PC-3 (cell line): Measurements from ENCODE around the gene BORCS5. TPM values are rescaled to one million over a fixed set of nuclear protein-coding genes. Genes with fewer than 3 reads are reported as not detected.

ENCODE experiments used
- ATAC-seq: fragments of 200-7000 bp; cut with Tn5 transposase; 2 replicates; pipeline ENCODE4 v1.9.1; 2020; ENCODE audit warnings: mild to moderate bottlenecking, moderate library complexity
- BruUV-seq: library from RNA; stranded (reverse); fragments of 400-500 nt; replicated peaks from 2 replicates; lab custom pipeline; 2021; lab: Mats Ljungman, UMichigan
- CTCF ChIA-PET: fragments of 300-600 bp; sonication (Branson Sonifier 250); formaldehyde crosslinking; loops from one replicate; lab custom pipeline; 2022; ENCODE audit warnings: antibody characterized with exemption; lab: Charles Lee
- POLR2A ChIA-PET: fragments of 300-600 bp; sonication (Branson Sonifier 250); formaldehyde crosslinking; loops from one replicate; lab custom pipeline; 2022; ENCODE audit warnings: antibody characterized with exemption; ENCODE audit not compliant: unreplicated experiment; lab: Charles Lee
- DNase-seq: peaks from one replicate; pipeline ENCODE4 v3.0.0-alpha.2; 2015
- H2AFZ ChIP-seq: fragments of 300-600 bp; sonication (generic); 2 replicates; pipeline ENCODE4 v1.6.0; 2016; ENCODE audit warnings: antibody characterized with exemption, low read length
- H3F3A ChIP-seq: fragments of 300-600 bp; sonication (generic); one replicate; pipeline ENCODE4 v1.6.0; 2017; ENCODE audit warnings: antibody characterized with exemption, low read length, control low read depth, mild to moderate bottlenecking; ENCODE audit not compliant: unreplicated experiment
- H3K27ac ChIP-seq: fragments of 300-600 bp; sonication (generic); 2 replicates; pipeline ENCODE4 v1.5.1; 2016; ENCODE audit warnings: mild to moderate bottlenecking, low read length
- H3K27me3 ChIP-seq: fragments of 300-600 bp; sonication (generic); 2 replicates; pipeline ENCODE4 v1.6.1; 2016; ENCODE audit warnings: low read length, mixed read lengths
- H3K36me3 ChIP-seq: fragments of 300-600 bp; sonication (generic); 2 replicates; pipeline ENCODE4 v1.6.1; 2016; ENCODE audit warnings: low read depth, mixed run types, low read length, mixed read lengths
- H3K4me1 ChIP-seq: fragments of 300-600 bp; sonication (generic); 2 replicates; pipeline ENCODE4 v1.5.1; 2016; ENCODE audit warnings: low read length; ENCODE audit not compliant: insufficient read depth
- H3K4me2 ChIP-seq: fragments of 300-600 bp; sonication (generic); 2 replicates; pipeline ENCODE4 v1.6.0; 2016; ENCODE audit warnings: low read length
- H3K4me3 ChIP-seq: fragments of 300-600 bp; sonication (generic); 2 replicates; pipeline ENCODE4 v1.5.1; 2016; ENCODE audit warnings: mild to moderate bottlenecking, low read length, mixed read lengths
- H3K79me2 ChIP-seq: fragments of 300-600 bp; sonication (generic); 2 replicates; pipeline ENCODE4 v1.6.1; 2017; ENCODE audit warnings: low read length, mixed read lengths
- H3K9ac ChIP-seq: fragments of 300-600 bp; sonication (generic); 2 replicates; pipeline ENCODE4 v1.6.0; 2016; ENCODE audit warnings: mild to moderate bottlenecking, low read length
- H3K9me2 ChIP-seq: fragments of 300-600 bp; sonication (generic); replicated peaks from 2 replicates; pipeline ENCODE4 v1.6.1; 2016; ENCODE audit warnings: mixed run types, low read length, mixed read lengths
- H3K9me3 ChIP-seq: fragments of 300-600 bp; sonication (generic); 2 replicates; pipeline ENCODE4 v1.6.1; 2016; ENCODE audit warnings: low read length, mixed read lengths
- H4K20me1 ChIP-seq: fragments of 300-600 bp; sonication (generic); 2 replicates; pipeline ENCODE4 v1.6.1; 2016; ENCODE audit warnings: low read length, mixed read lengths
- EZH2 ChIP-seq: fragments of 300-600 bp; sonication (generic); IDR thresholded peaks from one replicate; pipeline ENCODE4 v1.6.1; 2017; ENCODE audit warnings: antibody characterized with exemption, mild to moderate bottlenecking, low read length; ENCODE audit not compliant: unreplicated experiment
- EZH2phosphoT487 ChIP-seq: fragments of 300-600 bp; sonication (generic); IDR thresholded peaks from 2 replicates; pipeline ENCODE4 v1.6.1; 2018; ENCODE audit warnings: mild to moderate bottlenecking, antibody characterized with exemption, low read length, borderline replicate concordance
- intact Hi-C: fragments of 100-400 bp; cut with micrococcal nuclease; formaldehyde crosslinking; loops from 2 replicates; pipeline ENCODE4 v1.9.0; 2023
- total RNA-seq: library from RNA; depleted of rRNA; stranded (reverse); fragments of >200 nt; gene quantifications from 2 replicates; pipeline ENCODE4 v1.2.3, GENCODE V29; 2014
- TF ChIP-seq, protein P1 (sequence below): fragments of 300-600 bp; sonication (generic); conservative IDR thresholded peaks from 2 replicates; pipeline ENCODE4 v1.5.1; 2017; ENCODE audit warnings: antibody characterized with exemption, low read depth, mild to moderate bottlenecking, low read length

Gene BORCS5
- total RNA-seq, 1 experiment from 2014 or later, result 2.3 TPM

GRCh38 chr12:12334367-12335040, 22.4 kb upstream of the BORCS5 start:
- H3K27me3 ChIP-seq, result no peaks in the 10 kb centered on the region
- ChIA-PET CTCF (interaction anchor here (1.5 kb wide), 1 partner anchor 23 kb away, joined by 4 read pairs; the partner anchor contains the start of gene BORCS5), POLR2A (no interaction called here)
- BruUV-seq, result no TSS peak
- no peaks in the 10 kb centered on the region for H4K20me1 ChIP-seq
- no peaks in the 10 kb centered on the region for H3K36me3 ChIP-seq
- H3K9ac ChIP-seq, result peak overlapping the region; percentile 55
- H3K9me2 ChIP-seq, result no peaks in the 10 kb centered on the region
- H3K4me2 ChIP-seq, result peak overlapping the region; percentile 34
- TF ChIP-seq EZH2 (no peak), EZH2phosphoT487 (no peak)
- TF ChIP-seq, protein P1, sequence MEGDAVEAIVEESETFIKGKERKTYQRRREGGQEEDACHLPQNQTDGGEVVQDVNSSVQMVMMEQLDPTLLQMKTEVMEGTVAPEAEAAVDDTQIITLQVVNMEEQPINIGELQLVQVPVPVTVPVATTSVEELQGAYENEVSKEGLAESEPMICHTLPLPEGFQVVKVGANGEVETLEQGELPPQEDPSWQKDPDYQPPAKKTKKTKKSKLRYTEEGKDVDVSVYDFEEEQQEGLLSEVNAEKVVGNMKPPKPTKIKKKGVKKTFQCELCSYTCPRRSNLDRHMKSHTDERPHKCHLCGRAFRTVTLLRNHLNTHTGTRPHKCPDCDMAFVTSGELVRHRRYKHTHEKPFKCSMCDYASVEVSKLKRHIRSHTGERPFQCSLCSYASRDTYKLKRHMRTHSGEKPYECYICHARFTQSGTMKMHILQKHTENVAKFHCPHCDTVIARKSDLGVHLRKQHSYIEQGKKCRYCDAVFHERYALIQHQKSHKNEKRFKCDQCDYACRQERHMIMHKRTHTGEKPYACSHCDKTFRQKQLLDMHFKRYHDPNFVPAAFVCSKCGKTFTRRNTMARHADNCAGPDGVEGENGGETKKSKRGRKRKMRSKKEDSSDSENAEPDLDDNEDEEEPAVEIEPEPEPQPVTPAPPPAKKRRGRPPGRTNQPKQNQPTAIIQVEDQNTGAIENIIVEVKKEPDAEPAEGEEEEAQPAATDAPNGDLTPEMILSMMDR, result peak; percentile 84
- H3F3A ChIP-seq, result no peaks in the 10 kb centered on the region
- peak; percentile 56 for DNase-seq
- no peak overlapping the region for H2AFZ ChIP-seq
- no peaks in the 10 kb centered on the region for H3K79me2 ChIP-seq
- H3K27ac ChIP-seq, result peak overlapping the region; percentile 85
- peaks cover 51% of the 10 kb centered on the region for H3K4me1 ChIP-seq
- intact Hi-C loops, result loop anchor here (5.0 kb wide), 3 partner anchors 67 to 368 kb away; partner anchors contain the start of gene LRP6
- peak; percentile 38 for ATAC-seq
- H3K4me3 ChIP-seq, result no peak overlapping the region
- no peaks in the 10 kb centered on the region for H3K9me3 ChIP-seq

- no peak for TF ChIP-seq EZH2
- TF ChIP-seq, protein P1, result no peak
- no peak for TF ChIP-seq EZH2phosphoT487
- Histone ChIP-seq H3K9me2 (no peaks in the 10 kb centered on the region), H4K20me1 (no peaks in the 10 kb centered on the region), H3K4me1 (peaks cover 51% of the 10 kb centered on the region), H2AFZ (no peak overlapping the region), H3K27me3 (no peaks in the 10 kb centered on the region), H3K4me3 (no peak overlapping the region), H3K9me3 (no peaks in the 10 kb centered on the region), H3K9ac (no peak overlapping the region), H3K36me3 (no peaks in the 10 kb centered on the region), H3K27ac (no peak overlapping the region), H3K4me2 (no peak overlapping the region), H3K79me2 (no peaks in the 10 kb centered on the region), H3F3A (no peaks in the 10 kb centered on the region)
- intact Hi-C loops, result loop anchor here (5.0 kb wide), 1 partner anchor 366 kb away; no protein-coding TSS in a partner anchor
- POLR2A ChIA-PET, result no interaction called here
- ATAC-seq, result no peak
- CTCF ChIA-PET, result no interaction called here
- DNase-seq, result no peak
- BruUV-seq, result no TSS peak
These were observed 20.8 kb upstream of the BORCS5 start for GRCh38 chr12:12336049-12336411.

- H3K36me3 ChIP-seq, result no peaks in the 10 kb centered on the region
- DNase-seq (no peak), ATAC-seq (no peak)
- no peak overlapping the region for H3K27ac ChIP-seq
- H3K79me2 ChIP-seq, result no peaks in the 10 kb centered on the region
- H3K9me3 ChIP-seq, result no peaks in the 10 kb centered on the region
- peaks cover 49% of the 10 kb centered on the region for H3K4me1 ChIP-seq
- no peaks in the 10 kb centered on the region for H3F3A ChIP-seq
- TF ChIP-seq EZH2phosphoT487 (no peak), EZH2 (no peak)
- TF ChIP-seq, protein P1, result no peak
- CTCF ChIA-PET, result interaction anchor here (0.6 kb wide), 1 partner anchor 13 kb away, joined by 3 read pairs; the partner anchor contains the start of gene MANSC1
- H3K4me3 ChIP-seq, result no peak overlapping the region
- H3K4me2 ChIP-seq, result no peak overlapping the region
- BruUV-seq, result no TSS peak
- no peak overlapping the region for H3K9ac ChIP-seq
- H4K20me1 ChIP-seq, result no peaks in the 10 kb centered on the region
- H2AFZ ChIP-seq, result no peak overlapping the region
- POLR2A ChIA-PET, result no interaction called here
- intact Hi-C loops, result loop anchor here (5.0 kb wide), 1 partner anchor 366 kb away; no protein-coding TSS in a partner anchor
- H3K27me3 ChIP-seq, result no peaks in the 10 kb centered on the region
- H3K9me2 ChIP-seq, result no peaks in the 10 kb centered on the region
These were observed 20.4 kb upstream of the BORCS5 start for GRCh38 chr12:12336511-12336910.
